Activated naive CD4-positive, alpha-beta T cell treated with anti-CD3 and anti-CD28 coated beads, Interleukin-2, amount 10 ng/mL, durations not matched to agents 5 hours and 36 hours (primary cell): ENCODE measurements around the gene SERPINA4. TPM values are rescaled to one million over a fixed set of nuclear protein-coding genes. Genes with fewer than 3 reads are reported as not detected.

ENCODE experiments used
- total RNA-seq, 2 experiments: library from RNA; stranded (reverse); gene quantifications; one replicate each; pipeline ENCODE4 v1.2.3, GENCODE V29; 2021

Gene SERPINA4
- not detected for total RNA-seq

GRCh38 chr14:94560751-94561655 lies at the start of gene SERPINA4:
Gene SERPINA4 (plus strand): TSS chr14:94561442. CDS start chr14:94563483, 2,041 bp downstream.

GRCh38 chr14:94581127-94581999 lies 20.1 kb downstream of the SERPINA4 start, which contains the start of gene SERPINA5:
Gene SERPINA5 (plus strand): TSS chr14:94581426. CDS start chr14:94587363, 5,937 bp downstream.

GRCh38 chr14:94612174-94612573 lies 50.9 kb downstream of the SERPINA4 start, which contains the start of gene SERPINA3:
Gene SERPINA3 (plus strand): TSS chr14:94612391. CDS start chr14:94614442, 2,051 bp downstream.

Other genes with a start within 250 kb of the SERPINA4 start
- gene SERPINA6, start 238.1 kb upstream of the SERPINA4 start, total RNA-seq, result not detected
- gene SERPINA2, start 194.7 kb upstream of the SERPINA4 start, total RNA-seq, result not detected
- gene SERPINA1, start 172.8 kb upstream of the SERPINA4 start, total RNA-seq, result under 1 TPM in 1 of 2 experiments, not detected in 1; 0.14 TPM
- not detected for gene SERPINA11, start 108.6 kb upstream of the SERPINA4 start, total RNA-seq
- not detected for gene SERPINA9, start 85.2 kb upstream of the SERPINA4 start, total RNA-seq
- not detected for gene SERPINA12, start 52.0 kb upstream of the SERPINA4 start, total RNA-seq
- not detected for gene SERPINA5, start 20.0 kb downstream of the SERPINA4 start, total RNA-seq
- not detected for gene SERPINA3, start 50.9 kb downstream of the SERPINA4 start, total RNA-seq
- not detected for gene GSC, start 208.7 kb downstream of the SERPINA4 start, total RNA-seq